ENCODE data around the gene IZUMO2.
"Not testable (repeated sequence)": the region's sequence is repeated elsewhere in the genome, so short reads cannot be mapped to it uniquely, and the experiment has no call there.

The IZUMO2 gene

GRCh38 chr19:50147462-50148423 lies 15.3 kb downstream of the IZUMO2 start:
- H3K27me3 ChIP-seq (ENCODE audit: insufficient read depth, low read length, poor library complexity) = no peaks in the 10 kb centered on the region
- TF ChIP-seq, protein P1, sequence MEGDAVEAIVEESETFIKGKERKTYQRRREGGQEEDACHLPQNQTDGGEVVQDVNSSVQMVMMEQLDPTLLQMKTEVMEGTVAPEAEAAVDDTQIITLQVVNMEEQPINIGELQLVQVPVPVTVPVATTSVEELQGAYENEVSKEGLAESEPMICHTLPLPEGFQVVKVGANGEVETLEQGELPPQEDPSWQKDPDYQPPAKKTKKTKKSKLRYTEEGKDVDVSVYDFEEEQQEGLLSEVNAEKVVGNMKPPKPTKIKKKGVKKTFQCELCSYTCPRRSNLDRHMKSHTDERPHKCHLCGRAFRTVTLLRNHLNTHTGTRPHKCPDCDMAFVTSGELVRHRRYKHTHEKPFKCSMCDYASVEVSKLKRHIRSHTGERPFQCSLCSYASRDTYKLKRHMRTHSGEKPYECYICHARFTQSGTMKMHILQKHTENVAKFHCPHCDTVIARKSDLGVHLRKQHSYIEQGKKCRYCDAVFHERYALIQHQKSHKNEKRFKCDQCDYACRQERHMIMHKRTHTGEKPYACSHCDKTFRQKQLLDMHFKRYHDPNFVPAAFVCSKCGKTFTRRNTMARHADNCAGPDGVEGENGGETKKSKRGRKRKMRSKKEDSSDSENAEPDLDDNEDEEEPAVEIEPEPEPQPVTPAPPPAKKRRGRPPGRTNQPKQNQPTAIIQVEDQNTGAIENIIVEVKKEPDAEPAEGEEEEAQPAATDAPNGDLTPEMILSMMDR (IDR thresholded peaks at IDR 0.05; ENCODE audit: borderline replicate concordance, extremely low read depth, low read length, poor library complexity, severe bottlenecking) = peak; percentile 76
- TF ChIP-seq EZH2 (IDR thresholded peaks at IDR 0.05; ENCODE audit: borderline replicate concordance, low read depth, low read length, severe bottlenecking) = no peak
- no peaks in the 10 kb centered on the region for H3K79me2 ChIP-seq (ENCODE audit: insufficient read depth, low read length)
- peaks cover 12% of the 10 kb centered on the region; the same call in 1 of the 2 replicates for H3K4me1 ChIP-seq (ENCODE audit: insufficient read depth, low read length)
- no peaks in the 10 kb centered on the region for H4K20me1 ChIP-seq (ENCODE audit: insufficient read depth, low read length)
- H3K9me3 ChIP-seq (ENCODE audit: insufficient read depth, low read length, severe bottlenecking) = no peaks in the 10 kb centered on the region
- H3K4me2 ChIP-seq (ENCODE audit: insufficient read depth, low read length) = peak overlapping the region; percentile 69
- peak overlapping the region; percentile 88 for H2AFZ ChIP-seq (ENCODE audit: low read depth, low read length)
- no peaks in the 10 kb centered on the region for H3K36me3 ChIP-seq (ENCODE audit: insufficient read depth, low read length)
- peak overlapping the region; percentile 60 for H3K9ac ChIP-seq (ENCODE audit: low read depth, low read length)
- peak overlapping the region; percentile 47 to 75; a peak in 3 of 4 replicates for H3K4me3 ChIP-seq (ENCODE audit: low read depth in 1 of 2, low read length in 2 of 2)
- H3K27ac ChIP-seq (ENCODE audit: low read length) = peak overlapping the region; percentile 78
- DNase-seq (peak; percentile 87), ATAC-seq (ENCODE audit: insufficient read depth, low read depth) (peak; percentile 95)

DNA sequence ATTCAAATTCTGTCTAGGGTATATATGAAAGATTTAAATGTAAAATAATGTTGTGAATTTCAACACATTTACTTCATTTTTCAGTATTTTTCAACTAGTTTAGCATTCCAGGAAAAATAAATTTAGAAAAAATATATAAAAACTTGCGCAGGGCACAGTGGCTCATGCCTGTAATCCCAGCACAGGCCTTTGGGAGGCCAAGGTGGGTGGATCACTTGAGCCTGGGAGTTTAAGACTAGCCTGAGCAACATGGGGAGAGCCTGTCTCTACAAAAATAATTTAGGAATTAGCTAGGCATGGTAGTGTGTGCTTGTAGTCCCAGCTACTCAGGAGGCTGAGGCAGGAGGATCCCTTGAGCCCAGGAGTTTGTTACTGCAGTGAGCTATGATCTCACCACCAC lies 21.2 kb downstream of the IZUMO2 start:
- not testable (repeated sequence) for H3K9ac ChIP-seq (ENCODE audit: low read depth, low read length); H3K27me3 ChIP-seq (ENCODE audit: insufficient read depth, low read length, poor library complexity); H3K4me3 ChIP-seq (ENCODE audit: low read depth in 1 of 2, low read length in 2 of 2); H3K9me3 ChIP-seq (ENCODE audit: insufficient read depth, low read length, severe bottlenecking); ATAC-seq (ENCODE audit: insufficient read depth, low read depth); H4K20me1 ChIP-seq (ENCODE audit: insufficient read depth, low read length); H3K4me1 ChIP-seq (ENCODE audit: insufficient read depth, low read length); H3K79me2 ChIP-seq (ENCODE audit: insufficient read depth, low read length); H3K4me2 ChIP-seq (ENCODE audit: insufficient read depth, low read length); H3K36me3 ChIP-seq (ENCODE audit: insufficient read depth, low read length); DNase-seq; H3K27ac ChIP-seq (ENCODE audit: low read length); H2AFZ ChIP-seq (ENCODE audit: low read depth, low read length)

DNA sequence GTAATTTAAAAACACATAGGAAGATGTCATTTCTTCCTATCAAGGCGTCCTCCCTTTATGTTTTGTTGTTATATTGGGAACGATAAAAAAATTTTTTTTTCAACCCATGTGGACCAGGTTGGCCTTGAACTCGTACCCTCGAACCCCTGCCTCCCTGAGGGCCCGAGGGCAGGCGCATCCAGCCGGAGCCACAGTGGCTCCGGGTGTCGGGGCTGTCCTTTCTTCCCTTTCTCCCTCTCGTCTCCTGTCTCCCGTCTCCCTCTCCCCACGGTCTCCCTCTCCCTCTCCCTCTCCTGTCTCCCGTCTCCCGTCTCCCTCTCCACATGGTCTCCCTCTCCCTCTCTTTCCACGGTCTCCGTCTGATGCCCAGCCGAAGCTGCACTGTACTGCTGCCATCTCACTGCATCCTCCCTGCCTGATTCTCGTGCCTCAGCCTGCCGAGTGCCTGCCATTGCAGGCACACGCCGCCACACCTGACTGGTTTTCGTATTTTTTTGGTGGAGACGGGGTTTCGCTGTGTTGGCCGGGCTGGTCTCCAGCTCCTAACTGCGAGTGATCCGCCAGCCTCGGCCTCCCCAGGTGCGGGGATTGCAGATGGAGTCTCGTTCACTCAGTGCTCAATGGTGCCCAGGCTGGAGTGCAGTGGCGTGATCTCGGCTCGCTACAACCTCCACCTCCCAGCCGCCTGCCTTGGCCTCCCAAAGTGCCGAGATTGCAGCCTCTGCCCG lies 22.8 kb downstream of the IZUMO2 start:
- not testable (repeated sequence) for ATAC-seq (ENCODE audit: insufficient read depth, low read depth); H3K4me1 ChIP-seq (ENCODE audit: insufficient read depth, low read length); H3K4me2 ChIP-seq (ENCODE audit: insufficient read depth, low read length); H3K4me3 ChIP-seq (ENCODE audit: low read depth in 1 of 2, low read length in 2 of 2); H3K9ac ChIP-seq (ENCODE audit: low read depth, low read length); H3K9me3 ChIP-seq (ENCODE audit: insufficient read depth, low read length, severe bottlenecking); H4K20me1 ChIP-seq (ENCODE audit: insufficient read depth, low read length); H3K36me3 ChIP-seq (ENCODE audit: insufficient read depth, low read length); H3K79me2 ChIP-seq (ENCODE audit: insufficient read depth, low read length); DNase-seq; H2AFZ ChIP-seq (ENCODE audit: low read depth, low read length); H3K27me3 ChIP-seq (ENCODE audit: insufficient read depth, low read length, poor library complexity); H3K27ac ChIP-seq (ENCODE audit: low read length)

- not testable (repeated sequence) for H3K4me1 ChIP-seq (ENCODE audit: insufficient read depth, low read length); H3K27ac ChIP-seq (ENCODE audit: low read length); H2AFZ ChIP-seq (ENCODE audit: low read depth, low read length); H3K36me3 ChIP-seq (ENCODE audit: insufficient read depth, low read length); H3K9ac ChIP-seq (ENCODE audit: low read depth, low read length); H3K9me3 ChIP-seq (ENCODE audit: insufficient read depth, low read length, severe bottlenecking); DNase-seq; H3K79me2 ChIP-seq (ENCODE audit: insufficient read depth, low read length); ATAC-seq (ENCODE audit: insufficient read depth, low read depth); H3K27me3 ChIP-seq (ENCODE audit: insufficient read depth, low read length, poor library complexity); H3K4me2 ChIP-seq (ENCODE audit: insufficient read depth, low read length); H3K4me3 ChIP-seq (ENCODE audit: low read depth in 1 of 2, low read length in 2 of 2); H4K20me1 ChIP-seq (ENCODE audit: insufficient read depth, low read length)
- TF ChIP-seq, protein P1 (IDR thresholded peaks at IDR 0.05; ENCODE audit: borderline replicate concordance, extremely low read depth, low read length, poor library complexity, severe bottlenecking) = peak; percentile 5
Observed at GRCh38 chr19:50136603-50137365, 26.3 kb downstream of the IZUMO2 start.

- not testable (repeated sequence) for DNase-seq; H3K4me1 ChIP-seq (ENCODE audit: insufficient read depth, low read length); H3K9me3 ChIP-seq (ENCODE audit: insufficient read depth, low read length, severe bottlenecking); H3K4me2 ChIP-seq (ENCODE audit: insufficient read depth, low read length); H2AFZ ChIP-seq (ENCODE audit: low read depth, low read length); H3K36me3 ChIP-seq (ENCODE audit: insufficient read depth, low read length); H3K79me2 ChIP-seq (ENCODE audit: insufficient read depth, low read length); H3K27ac ChIP-seq (ENCODE audit: low read length); ATAC-seq (ENCODE audit: insufficient read depth, low read depth); H3K27me3 ChIP-seq (ENCODE audit: insufficient read depth, low read length, poor library complexity); H4K20me1 ChIP-seq (ENCODE audit: insufficient read depth, low read length); H3K4me3 ChIP-seq (ENCODE audit: low read depth in 1 of 2, low read length in 2 of 2); H3K9ac ChIP-seq (ENCODE audit: low read depth, low read length)
Observed at GRCh38 chr19:50135856-50136602, 27.1 kb downstream of the IZUMO2 start.

Measured in DND-41 (cell line).